ACC112 (cell line): ENCODE results near the gene LRIT2.

Experiments used
- H2AFZ ChIP-seq: fragments of 200-600 bp; sonication (generic); one replicate; pipeline ENCODE4 v1.6.0; 2017; ENCODE audit warnings: antibody characterized with exemption, low read length; ENCODE audit not compliant: unreplicated experiment
- H3K27ac ChIP-seq: fragments of 200-600 bp; sonication (generic); 2 replicates; pipeline ENCODE4 v1.5.1; 2014; ENCODE audit warnings: low read depth, mild to moderate bottlenecking, antibody characterized with exemption, low read length, moderate library complexity
- H3K27me3 ChIP-seq: fragments of 200-600 bp; sonication (generic); 2 replicates; pipeline ENCODE4 v1.6.1; 2014; ENCODE audit warnings: mild to moderate bottlenecking, antibody characterized with exemption, low read length, moderate library complexity, mixed read lengths; ENCODE audit not compliant: insufficient read depth
- H3K36me3 ChIP-seq: fragments of 200-600 bp; sonication (generic); 2 replicates; pipeline ENCODE4 v1.6.1; 2016; ENCODE audit warnings: mild to moderate bottlenecking, antibody characterized with exemption, low read length, moderate library complexity, mixed read lengths; ENCODE audit not compliant: insufficient read depth
- H3K4me1 ChIP-seq: fragments of 200-600 bp; sonication (generic); one replicate; pipeline ENCODE4 v1.6.1; 2016; ENCODE audit warnings: low read length, mixed read lengths; ENCODE audit not compliant: insufficient read depth, unreplicated experiment, control insufficient read depth
- H3K4me3 ChIP-seq: fragments of 200-600 bp; sonication (generic); 2 replicates; pipeline ENCODE4 v1.5.1; 2014; ENCODE audit warnings: mild to moderate bottlenecking, low read depth, low read length
- H3K79me2 ChIP-seq: fragments of 200-600 bp; sonication (generic); one replicate; pipeline ENCODE4 v1.6.0; 2016; ENCODE audit warnings: low read length; ENCODE audit not compliant: control insufficient read depth, unreplicated experiment, insufficient read depth

Gene LRIT2

DNA sequence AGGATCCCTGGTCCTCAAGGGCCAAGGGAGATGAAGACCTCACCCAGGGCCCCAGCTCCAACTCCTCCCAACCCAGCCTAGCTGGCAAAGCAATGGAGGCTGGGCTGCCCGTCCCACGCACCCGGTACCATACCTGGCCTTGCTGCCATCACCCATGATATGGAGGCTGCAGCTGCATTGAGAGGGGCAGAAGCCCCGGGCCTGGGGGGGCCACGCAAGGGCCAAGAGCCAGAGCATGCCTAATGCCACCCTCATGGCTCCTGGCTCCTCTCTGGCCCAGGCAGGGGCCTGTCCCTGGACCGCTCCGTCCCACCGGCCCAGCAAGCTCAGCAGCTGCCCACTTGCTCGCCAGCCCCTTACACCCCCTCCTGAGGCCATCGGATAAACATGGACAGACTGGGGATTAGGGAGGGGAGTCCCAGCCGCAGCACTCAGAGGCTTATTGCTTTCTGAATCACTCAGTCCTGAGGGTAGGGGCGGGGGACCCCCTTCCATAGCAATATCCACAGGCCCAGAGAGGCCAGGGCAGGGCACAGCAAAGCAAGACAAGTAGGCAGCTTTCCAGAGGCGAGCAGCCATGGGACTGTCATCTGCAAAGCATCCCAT, 15.9 kb upstream of the LRIT2 start, which contains the start of gene LRIT1:
Gene LRIT1 (minus strand): TSS at position 362 of the 606 bp plus-strand sequence. CDS start 107 bp downstream, at position 255.
- Histone ChIP-seq H3K27me3 (peaks cover 89% of the 10 kb centered on the region), H2AFZ (no peak within 1 kb of the TSS), H3K27ac (no peak within 1 kb of the TSS), H3K36me3 (no peaks in the 10 kb centered on the region), H3K4me3 (no peak within 1 kb of the TSS), H3K4me1 (no peaks in the 10 kb centered on the region), H3K79me2 (no peaks in the 10 kb centered on the region)

DNA sequence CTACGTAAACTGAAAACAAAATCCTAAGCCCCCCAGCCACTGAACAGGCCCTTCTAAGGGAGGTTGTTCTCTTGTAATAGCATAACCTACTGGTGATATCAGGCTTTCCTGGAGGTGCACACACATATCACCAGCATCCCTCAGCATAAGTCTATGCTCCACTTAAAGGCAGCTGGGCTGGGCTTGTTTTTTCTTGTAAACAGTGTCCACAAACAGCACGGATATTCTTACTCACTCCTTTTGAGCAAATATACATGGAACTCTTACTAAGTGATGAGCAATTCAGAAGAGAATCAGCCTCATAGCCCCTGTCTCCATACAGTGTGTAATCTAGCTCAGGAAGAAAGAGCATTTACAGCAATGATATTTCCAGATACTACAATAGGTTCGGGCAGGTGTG, 13.6 kb upstream of the LRIT2 start:
- Histone ChIP-seq H3K27me3 (peaks cover 75% of the 10 kb centered on the region), H3K79me2 (no peaks in the 10 kb centered on the region), H3K27ac (no peak overlapping the region)

DNA sequence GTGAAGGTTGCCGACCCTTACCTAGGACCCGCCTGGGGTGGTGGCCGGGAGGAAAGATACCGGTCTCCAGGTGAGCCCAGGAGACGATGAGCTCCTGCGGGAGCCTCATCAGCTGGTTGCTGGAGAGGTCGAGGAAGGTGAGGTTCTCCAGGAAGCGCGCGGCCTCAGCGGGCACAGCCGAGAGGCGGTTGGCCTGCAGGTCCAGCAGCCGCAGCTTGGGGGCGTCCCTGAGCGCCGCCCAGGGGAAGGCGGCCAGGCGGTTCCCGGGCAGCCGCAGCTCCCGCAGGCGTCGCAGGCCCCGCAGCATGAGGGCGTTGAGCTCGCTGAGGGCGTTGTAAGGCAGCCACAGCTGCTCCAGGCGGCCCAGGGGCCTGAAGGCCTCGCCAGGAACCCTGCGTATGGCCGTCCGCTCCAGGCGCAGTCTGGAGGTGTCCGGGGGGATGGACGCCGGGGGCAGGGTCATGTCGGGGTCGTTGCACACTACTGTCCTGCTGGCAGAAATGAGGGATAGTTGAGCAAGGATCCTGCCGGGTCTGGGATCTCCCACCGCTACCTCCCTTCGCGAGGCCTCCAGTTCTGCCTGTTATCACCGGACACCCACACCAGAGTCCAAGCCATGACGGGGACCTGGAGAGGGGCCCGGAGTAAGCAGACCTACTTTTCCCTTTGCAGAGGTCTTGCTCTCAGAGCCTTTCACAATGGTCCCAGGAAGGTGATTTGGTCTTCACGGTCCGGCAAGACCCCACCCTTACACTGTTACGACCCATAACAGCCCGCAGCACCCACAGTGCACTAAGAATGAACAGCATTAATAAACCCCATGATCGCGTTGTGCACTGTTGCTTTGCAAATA, 12.1 kb upstream of the LRIT2 start:
- H3K79me2 ChIP-seq, result no peaks in the 10 kb centered on the region
- no peak overlapping the region for H3K27ac ChIP-seq
- peaks cover 68% of the 10 kb centered on the region for H3K27me3 ChIP-seq
- no peak overlapping the region for H3K4me3 ChIP-seq
- H3K4me1 ChIP-seq, result no peaks in the 10 kb centered on the region
- H2AFZ ChIP-seq, result no peak overlapping the region
- no peaks in the 10 kb centered on the region for H3K36me3 ChIP-seq

More for the DNA sequence above, 13.6 kb upstream of the LRIT2 start:
- H3K4me3 ChIP-seq, result no peak overlapping the region
- H2AFZ ChIP-seq, result no peak overlapping the region
- no peaks in the 10 kb centered on the region for H3K36me3 ChIP-seq
- H3K4me1 ChIP-seq, result no peaks in the 10 kb centered on the region

DNA sequence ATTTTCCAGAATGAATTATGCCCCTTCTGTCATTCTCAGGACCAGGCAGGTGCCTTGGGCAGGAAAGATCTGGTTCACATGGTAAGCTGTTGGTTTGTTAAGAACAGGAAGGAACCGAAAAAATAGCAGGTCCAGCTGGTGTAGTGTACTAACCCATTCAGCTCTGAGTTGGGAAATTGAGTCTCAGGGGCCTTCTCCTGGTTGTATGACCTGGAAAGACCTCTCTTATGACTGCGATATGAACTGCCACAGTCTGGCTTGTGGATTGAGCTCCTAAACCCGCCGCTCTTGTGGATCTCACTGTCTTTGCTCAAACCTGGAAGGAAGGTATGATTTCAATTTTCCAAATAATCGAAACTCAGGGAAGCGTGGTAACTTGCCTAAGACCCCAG, 11.5 kb upstream of the LRIT2 start:
- peaks cover 73% of the 10 kb centered on the region for H3K27me3 ChIP-seq
- H3K4me3 ChIP-seq, result no peak overlapping the region
- no peaks in the 10 kb centered on the region for H3K79me2 ChIP-seq
- H3K4me1 ChIP-seq, result no peaks in the 10 kb centered on the region
- no peak overlapping the region for H3K27ac ChIP-seq
- H3K36me3 ChIP-seq, result no peaks in the 10 kb centered on the region
- no peak overlapping the region for H2AFZ ChIP-seq

DNA sequence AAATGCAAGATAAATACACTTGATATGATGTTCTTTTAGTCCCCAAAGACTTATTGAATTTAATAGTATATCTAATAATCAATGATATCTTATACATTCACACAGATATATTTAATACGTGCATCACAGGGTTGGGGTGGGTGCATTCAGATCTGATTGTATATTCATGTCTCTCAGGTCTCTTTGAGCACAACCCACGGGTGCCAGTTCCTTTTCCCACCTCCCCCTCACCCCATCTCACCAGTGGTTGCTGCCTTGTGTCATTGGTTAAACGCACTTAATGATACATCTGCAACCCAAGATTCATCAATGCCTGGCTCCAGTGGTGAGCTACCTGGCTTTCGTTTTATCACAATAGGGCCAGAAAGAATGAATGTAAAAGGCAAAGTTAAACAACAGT, 9.8 kb upstream of the LRIT2 start:
- Histone ChIP-seq H3K4me1 (no peaks in the 10 kb centered on the region), H3K27ac (no peak overlapping the region), H3K36me3 (no peaks in the 10 kb centered on the region), H3K79me2 (no peaks in the 10 kb centered on the region), H3K4me3 (no peak overlapping the region), H3K27me3 (peaks cover 73% of the 10 kb centered on the region), H2AFZ (no peak overlapping the region)

DNA sequence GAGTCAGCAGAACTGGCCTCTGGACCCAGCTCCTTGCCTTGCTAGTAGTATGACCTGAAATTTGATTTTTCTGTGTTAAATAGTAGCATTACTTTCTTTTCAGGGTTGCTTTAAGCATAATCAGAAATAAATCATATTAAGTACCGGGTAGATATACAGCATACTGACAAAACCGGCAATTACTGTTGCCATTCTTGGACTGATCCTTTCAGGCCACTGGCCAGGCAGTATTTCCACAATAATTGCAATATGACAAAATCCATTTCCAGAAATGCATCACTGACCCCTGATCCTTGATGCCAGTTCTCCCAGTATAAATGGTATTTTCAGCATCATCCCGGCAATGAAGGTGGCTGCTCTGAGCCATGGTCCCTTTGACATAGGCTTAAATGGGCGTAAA, 9.1 kb upstream of the LRIT2 start:
- H3K79me2 ChIP-seq, result no peaks in the 10 kb centered on the region
- H3K27me3 ChIP-seq, result peaks cover 73% of the 10 kb centered on the region
- no peak overlapping the region for H2AFZ ChIP-seq
- H3K4me1 ChIP-seq, result no peaks in the 10 kb centered on the region
- no peaks in the 10 kb centered on the region for H3K36me3 ChIP-seq
- no peak overlapping the region for H3K27ac ChIP-seq
- no peak overlapping the region for H3K4me3 ChIP-seq

DNA sequence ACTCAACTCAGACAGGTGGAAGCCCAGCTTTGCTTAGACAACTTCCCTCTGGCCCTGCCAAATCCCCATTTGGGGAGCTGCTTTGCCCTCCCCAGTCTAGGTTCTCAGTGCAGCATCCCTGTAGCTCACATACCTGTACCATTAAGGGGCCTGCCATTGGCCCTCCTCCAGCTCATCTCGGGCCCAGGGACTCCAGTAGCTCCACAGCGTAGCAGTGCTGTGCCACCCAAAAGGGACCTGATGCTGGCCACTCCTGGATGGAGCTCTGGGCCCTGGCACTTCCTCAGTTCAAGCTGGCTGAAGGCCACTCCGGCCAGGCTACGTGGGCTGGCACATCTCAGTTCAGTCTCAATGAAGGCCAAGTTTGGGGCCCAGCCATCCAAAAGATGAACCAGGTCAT, 8.6 kb upstream of the LRIT2 start:
- Histone ChIP-seq H3K4me1 (no peaks in the 10 kb centered on the region), H3K36me3 (no peaks in the 10 kb centered on the region), H3K4me3 (no peak overlapping the region), H3K27ac (no peak overlapping the region), H2AFZ (no peak overlapping the region), H3K79me2 (no peaks in the 10 kb centered on the region), H3K27me3 (peaks cover 73% of the 10 kb centered on the region)

DNA sequence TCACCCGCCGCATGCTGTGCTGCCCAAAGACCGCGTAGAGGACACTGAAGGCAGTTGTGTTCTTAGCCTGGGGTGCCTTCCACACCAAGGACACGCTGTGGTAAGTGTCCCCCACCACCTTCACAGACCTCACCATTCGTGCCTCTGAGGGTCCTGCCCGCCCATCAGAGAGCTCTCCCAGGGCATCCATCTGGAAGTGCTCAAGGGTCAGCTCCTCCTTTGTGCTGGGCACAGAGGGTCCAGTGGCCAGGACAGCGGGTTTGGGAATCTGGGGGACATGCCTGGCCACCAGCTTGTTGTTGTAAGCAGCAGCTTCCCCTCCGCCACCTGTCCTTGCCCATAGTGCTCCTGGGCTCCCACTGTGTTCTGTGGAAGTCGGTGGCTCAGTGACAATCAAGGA, 7.0 kb upstream of the LRIT2 start:
- no peak overlapping the region for H3K27ac ChIP-seq
- no peak overlapping the region for H3K4me3 ChIP-seq
- no peaks in the 10 kb centered on the region for H3K79me2 ChIP-seq
- H3K4me1 ChIP-seq, result no peaks in the 10 kb centered on the region
- peaks cover 76% of the 10 kb centered on the region for H3K27me3 ChIP-seq
- H3K36me3 ChIP-seq, result no peaks in the 10 kb centered on the region
- no peak overlapping the region for H2AFZ ChIP-seq

DNA sequence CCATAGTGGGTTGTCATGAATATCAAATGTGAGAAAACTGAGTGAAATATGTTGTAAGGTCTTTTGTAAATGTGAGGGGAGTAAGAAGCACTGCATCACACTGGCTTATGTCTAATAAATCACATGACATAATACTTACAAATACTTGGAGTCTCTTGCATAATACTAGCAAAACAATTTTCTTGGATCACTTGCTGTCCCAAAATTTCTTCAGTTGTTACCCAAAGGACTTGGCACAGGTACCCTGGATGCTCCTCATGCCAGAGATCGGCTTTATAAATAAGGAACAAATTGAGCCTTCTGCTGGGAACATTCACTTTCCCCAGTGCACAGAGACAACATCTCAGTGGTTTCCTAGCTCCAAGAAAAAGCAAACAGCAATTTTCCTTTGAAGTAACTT, 5.0 kb upstream of the LRIT2 start:
- Histone ChIP-seq H3K36me3 (no peaks in the 10 kb centered on the region), H3K27ac (no peak overlapping the region), H3K79me2 (no peaks in the 10 kb centered on the region), H2AFZ (no peak overlapping the region), H3K4me3 (no peak overlapping the region), H3K27me3 (peaks cover 83% of the 10 kb centered on the region), H3K4me1 (no peaks in the 10 kb centered on the region)

DNA sequence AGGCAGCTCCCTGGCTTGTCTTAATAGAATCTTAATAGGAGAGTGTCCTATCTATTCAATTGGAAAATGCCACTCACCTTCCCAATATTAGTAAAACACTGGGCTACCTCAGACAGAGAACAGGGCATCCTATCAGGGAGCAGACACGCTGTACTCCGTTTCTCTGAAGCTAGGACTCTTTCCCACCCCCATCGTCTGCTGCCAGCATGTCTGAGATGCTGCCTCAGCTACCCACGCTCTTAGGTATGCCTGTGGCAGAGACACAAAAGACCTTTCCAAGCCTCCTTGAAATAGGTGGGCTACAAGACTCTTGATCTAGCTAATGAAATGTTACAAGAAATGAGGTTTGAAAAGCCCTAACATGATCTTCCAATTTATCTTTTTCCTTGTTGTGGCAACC, 2.5 kb upstream of the LRIT2 start:
- peaks cover 84% of the 10 kb centered on the region for H3K27me3 ChIP-seq
- no peak overlapping the region for H2AFZ ChIP-seq
- H3K27ac ChIP-seq, result no peak overlapping the region
- no peaks in the 10 kb centered on the region for H3K79me2 ChIP-seq
- no peaks in the 10 kb centered on the region for H3K36me3 ChIP-seq
- H3K4me1 ChIP-seq, result no peaks in the 10 kb centered on the region
- H3K4me3 ChIP-seq, result no peak overlapping the region

DNA sequence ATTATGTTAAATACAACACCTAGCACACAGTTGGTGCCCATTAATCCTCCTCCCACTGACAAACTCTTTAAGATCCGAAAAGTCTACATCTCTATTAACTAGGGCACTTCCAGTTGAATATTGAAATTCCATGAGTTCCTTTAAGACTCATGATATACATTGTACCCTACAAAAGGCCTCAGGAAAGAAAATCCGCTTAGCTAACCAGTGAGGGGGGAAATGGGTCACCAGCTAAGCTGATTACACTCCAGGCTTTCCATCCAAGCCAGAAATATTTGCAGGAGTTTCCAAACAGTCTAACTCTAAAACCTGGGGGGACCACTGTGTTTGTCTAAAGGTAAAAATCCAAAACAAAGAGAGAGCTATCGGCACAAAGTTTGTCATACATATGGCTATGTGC, 1.3 kb upstream of the LRIT2 start:
- no peaks in the 10 kb centered on the region for H3K79me2 ChIP-seq
- no peaks in the 10 kb centered on the region for H3K4me1 ChIP-seq
- no peaks in the 10 kb centered on the region for H3K36me3 ChIP-seq
- no peak overlapping the region for H2AFZ ChIP-seq
- peaks cover 86% of the 10 kb centered on the region for H3K27me3 ChIP-seq
- H3K4me3 ChIP-seq, result no peak overlapping the region
- H3K27ac ChIP-seq, result no peak overlapping the region
